Stimulated activated CD8-positive, alpha-beta memory T cell treated with anti-CD3 and anti-CD28 coated beads, Interleukin-7, amount 100 ng/mL, for 48 hours (primary cell): Measurements from ENCODE around the gene TRABD.
"Not testable (repeated sequence)": the region's sequence is repeated elsewhere in the genome, so short reads cannot be mapped to it uniquely, and the experiment has no call there.

ENCODE experiments used
- DNase-seq, 2 donors: peaks; one replicate each; pipeline ENCODE4 v3.0.0-alpha.2; 2020; ENCODE audit warnings: low read depth in 1 of 2; ENCODE audit errors: extremely low read depth in 1 of 2

The TRABD gene, protein sequence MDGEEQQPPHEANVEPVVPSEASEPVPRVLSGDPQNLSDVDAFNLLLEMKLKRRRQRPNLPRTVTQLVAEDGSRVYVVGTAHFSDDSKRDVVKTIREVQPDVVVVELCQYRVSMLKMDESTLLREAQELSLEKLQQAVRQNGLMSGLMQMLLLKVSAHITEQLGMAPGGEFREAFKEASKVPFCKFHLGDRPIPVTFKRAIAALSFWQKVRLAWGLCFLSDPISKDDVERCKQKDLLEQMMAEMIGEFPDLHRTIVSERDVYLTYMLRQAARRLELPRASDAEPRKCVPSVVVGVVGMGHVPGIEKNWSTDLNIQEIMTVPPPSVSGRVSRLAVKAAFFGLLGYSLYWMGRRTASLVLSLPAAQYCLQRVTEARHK

DNA sequence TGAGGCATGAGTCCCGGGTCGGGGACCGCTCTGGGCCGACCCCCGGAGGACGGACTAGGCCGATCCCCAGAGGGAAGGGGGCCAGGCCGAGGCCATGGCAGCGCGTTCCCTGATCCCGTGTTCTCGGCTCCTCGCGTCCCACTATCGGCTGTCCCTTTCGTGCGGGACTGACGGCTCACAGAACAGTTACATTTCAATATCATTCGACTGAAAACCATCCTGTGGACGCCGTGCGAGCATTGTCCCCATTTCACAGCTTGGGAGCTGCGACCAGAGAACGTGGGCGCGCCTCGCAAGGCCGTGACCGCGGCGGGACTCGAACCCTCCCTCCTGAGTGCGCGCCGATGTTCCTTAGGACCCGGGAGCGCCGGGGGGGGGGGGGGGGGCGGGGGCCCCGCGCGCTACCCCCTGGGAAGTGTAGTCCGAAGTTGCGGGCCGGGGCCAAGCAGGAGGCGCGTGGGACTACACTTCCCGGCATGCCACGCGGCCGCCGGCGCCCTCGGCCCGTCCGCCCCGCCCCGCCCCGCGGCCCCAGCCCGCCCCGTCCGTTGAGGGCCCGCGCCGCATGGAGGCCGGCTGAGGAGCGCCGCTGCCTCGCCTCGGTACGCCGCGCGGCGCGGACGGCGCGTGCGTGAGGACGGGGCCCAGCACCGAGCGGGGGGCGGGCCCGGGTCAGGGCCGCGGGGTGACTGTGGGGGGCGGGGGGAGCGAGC lies at the start of gene TRABD:
TRABD (plus strand) TSS at position 539 of the 713 bp plus-strand sequence. CDS start 7,148 bp downstream, outside the sequence.
- DNase-seq, result peak; percentile 79 to 82

DNA sequence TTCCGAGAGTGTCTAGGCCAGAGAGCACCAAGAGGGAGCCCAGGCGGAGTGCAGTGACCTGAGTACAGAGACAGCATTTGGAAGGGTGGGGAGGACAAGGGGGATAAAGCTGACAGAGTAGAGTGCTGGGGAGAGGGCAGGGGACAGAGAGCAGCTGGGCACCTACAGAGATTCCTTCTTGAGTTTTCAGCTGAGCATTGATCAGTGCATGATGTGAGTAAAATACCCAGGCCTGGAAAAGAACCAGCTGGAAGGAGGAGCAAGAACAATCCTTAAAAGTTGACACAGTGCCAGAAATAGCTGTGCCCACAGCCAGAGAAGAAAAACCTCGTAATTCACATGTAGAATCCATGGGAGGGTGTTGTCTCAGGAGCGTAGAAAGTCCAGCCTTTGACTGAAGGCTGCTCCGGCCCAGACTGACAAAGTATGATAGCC lies 49.1 kb upstream of the TRABD start:
- no peak for DNase-seq

DNA sequence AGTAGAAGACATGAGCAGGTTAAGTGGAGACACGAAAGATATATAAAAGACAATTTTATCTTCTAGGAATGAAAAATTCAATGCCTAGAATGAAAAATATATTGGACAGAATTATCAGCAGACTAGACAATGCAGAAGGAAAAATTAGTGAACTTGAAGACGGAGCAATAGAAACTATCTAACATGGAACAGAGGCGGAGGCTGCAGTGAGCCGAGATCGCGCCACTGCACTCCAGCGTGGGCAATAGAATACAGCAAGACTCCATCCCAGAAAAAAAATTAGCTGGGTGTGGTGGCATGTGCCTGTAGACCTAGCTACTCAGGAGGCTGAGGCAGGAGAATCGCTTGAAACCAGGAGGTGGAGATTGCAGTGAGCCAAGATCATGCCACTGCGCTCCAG lies 48.4 kb upstream of the TRABD start:
- not testable (repeated sequence) for DNase-seq

DNA sequence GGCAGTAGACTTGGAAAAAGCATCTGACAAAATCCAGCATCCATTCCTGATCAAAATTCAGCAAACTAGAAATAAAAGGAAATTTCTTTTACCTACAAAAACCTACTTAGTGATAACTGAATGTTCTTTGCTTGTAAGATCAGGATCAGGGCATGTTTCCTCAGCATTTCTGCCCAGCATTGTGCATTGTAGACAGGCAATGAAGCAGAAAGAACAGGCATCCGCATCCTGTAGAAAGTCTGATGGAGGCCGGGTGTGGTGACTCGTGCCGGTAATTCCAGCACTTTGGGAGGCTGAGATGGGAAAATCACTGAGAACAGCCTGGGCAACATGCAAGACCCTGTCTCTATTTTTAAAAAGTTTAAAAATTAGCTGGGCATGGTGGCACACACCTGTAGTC lies 47.7 kb upstream of the TRABD start:
- no peak for DNase-seq

DNA sequence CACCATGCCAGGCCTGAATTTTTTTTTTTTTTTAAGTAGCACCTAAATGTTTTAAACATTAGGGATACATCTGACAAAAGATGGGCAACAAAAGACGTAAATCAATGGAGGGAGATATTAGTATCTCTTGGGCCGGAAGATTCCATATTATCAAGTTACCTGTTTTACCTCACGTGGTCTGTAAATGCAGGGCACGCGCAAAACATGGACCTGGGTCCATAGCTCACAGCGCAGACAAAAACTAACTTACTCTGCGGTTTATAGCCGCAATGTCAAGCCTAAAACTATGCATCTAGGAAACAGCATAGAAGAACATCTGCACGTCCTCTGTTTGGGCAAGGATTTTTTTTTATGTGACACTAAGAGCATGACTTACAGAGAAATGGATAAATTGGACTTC lies 46.7 kb upstream of the TRABD start:
- DNase-seq, result no peak

DNA sequence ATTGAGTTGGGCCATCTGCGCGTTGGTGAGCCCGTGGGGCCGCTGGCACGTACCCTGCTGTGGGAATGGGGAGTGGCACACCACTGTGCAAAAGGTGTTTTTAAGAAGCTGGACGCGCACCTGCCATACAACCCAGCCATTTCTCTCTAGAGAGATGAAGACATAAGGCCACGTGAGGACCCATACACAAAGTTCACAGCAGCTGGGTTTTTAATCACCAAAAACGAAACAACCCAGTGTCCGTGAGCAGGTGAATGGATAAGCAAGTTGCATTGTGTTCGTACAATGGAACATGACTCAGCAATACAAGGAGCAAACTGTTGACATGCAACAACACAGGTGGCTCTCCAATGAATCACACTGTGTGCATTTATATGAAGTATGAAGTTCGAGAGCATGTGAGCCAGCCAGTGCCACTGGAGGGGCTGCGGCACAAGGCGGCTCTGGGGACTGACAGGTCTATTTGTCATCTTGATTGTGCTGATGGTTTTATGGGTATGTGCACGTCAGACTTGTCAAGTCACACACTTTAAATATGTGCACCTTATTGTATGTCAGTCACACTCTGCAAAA lies 45.8 kb upstream of the TRABD start:
- DNase-seq, result no peak

DNA sequence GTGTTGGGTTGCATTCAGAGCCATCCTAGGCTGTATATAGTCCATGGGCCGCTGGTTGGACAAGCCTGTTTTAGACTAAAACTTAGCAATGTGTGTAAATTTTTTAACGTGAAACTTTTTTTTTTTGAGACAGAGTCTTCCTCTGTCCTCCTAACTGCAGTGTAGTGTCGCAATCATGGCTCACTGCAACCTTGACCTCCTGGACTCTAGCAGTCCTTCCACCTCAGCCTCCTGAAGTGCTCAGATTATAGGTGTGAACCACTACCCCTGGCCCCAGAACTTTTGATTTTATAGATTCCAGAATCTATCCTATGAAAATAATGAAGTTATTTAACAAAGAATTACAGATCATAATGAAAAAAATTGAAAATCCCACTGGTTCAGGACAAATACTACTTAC lies 45.1 kb upstream of the TRABD start:
- no peak for DNase-seq

DNA sequence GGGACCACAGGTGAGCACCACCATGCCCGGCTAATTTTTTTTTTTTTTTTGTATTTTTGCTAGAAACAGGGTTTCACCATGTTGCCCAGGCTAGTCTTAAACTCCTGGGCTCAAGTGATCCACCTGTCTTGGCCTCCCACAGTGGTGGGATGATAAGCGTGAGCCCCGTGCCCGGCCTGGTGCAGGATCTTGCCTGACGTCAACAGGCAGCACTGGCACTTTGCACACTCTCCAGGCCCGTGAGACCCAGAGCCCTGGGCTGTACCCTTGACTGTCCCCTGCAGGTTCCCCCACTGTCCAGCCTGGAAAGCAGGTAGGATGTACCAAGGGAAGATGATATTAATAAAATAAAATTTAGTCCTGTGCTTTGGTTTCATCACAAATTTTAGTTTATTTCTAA lies 44.3 kb upstream of the TRABD start:
- no peak for DNase-seq

DNA sequence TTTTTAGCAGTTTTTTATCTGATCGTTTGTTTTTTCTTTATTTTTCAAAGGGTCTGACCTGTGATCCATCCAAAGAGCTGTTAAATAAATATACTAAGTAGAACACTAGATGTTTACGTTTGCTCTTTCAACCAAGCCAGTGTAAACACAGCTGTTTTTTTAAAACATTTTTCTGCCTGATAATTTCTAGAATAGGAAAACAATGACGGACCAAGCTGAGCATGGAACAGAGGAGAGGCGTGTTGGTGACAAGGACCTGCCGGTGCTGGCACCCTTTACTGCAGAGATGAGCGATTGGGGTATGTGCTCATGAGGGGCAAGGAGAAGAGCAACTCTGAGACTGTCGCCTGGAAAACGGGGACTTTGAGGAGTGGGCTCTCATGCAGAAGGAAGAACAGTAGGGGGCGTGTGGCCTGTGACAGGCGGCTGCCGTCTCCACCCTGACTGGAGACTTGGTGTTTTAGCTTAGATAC lies 43.8 kb upstream of the TRABD start:
- DNase-seq, result no peak

DNA sequence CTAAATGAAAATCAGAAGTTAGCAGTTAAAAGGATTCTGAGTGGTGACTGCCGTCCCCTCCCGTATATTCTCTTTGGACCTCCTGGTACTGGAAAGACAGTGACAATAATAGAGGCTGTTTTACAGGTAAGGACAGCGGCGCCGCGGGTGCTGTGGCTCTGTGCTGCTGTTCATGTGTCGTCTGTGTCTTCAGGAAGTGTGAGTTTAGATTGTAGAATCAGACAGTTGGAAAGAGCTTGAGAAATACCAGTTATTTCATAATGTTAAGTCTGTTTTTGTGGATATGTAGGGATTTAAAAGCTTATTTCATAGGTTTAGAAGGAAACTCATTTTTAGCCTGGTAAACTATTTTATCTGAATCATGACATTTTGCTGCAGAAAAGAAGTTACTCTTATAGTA lies 42.6 kb upstream of the TRABD start:
- no peak for DNase-seq

DNA sequence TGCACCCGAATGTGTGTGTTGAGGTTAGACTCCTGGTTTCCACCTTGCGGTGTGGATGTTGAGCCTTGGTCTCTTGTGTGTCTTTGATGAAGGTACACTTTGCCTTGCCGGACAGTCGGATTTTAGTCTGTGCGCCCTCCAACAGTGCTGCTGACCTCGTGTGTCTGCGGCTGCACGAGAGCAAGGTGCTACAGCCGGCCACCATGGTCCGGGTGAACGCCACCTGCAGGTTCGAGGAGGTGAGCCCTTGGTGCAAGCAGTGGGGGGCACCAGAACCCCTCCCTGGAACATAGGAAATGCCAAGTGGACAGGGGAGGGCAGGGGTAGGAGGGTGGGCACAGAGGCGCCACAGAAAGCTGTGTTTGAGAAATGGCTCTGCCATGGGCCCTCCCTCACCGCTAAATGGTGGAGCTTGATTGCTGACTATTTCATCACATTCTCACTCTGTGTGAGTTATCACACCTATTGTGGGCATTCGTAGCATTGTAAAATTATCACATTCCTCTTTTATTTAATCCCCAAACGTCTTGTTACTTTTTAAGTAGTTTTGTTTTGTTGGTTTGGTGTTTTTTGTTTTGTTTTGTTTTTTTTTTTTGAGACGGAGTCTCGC lies 41.6 kb upstream of the TRABD start:
- no peak for DNase-seq

DNA sequence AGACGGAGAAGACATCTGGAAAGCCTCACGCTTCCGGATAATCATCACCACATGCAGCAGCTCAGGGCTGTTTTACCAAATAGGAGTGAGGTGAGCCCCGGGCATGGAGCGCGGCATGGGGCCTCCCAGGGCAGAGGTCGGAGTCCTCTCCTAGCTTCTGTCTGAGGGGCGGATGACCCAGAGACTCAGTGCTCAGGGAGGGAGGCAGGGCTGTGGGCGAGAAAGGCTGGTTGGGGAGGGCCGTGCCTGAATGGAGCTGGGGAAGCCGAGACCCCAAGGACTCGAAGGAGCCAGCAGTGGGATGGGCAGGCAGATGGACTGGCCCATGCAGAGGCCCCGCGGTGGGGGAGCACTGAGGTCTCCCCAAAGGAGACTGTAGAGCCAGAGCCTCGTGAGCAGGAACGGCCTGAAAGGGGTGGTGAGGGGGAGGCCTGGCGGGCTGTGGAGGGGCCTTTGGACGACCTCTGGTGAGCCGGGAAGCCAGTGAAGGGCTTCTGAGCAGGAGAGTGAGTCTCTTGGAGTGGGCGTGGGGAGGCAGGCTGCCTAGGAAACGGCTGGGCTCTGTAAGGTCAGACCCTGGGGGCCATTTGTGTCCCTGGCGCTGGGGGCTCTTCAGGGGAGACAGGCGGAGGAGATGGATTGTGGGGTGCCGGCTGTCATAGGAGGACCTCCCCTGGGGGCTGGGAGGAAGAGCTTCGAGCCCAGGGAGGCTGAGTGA lies 39.8 kb upstream of the TRABD start:
- DNase-seq, result no peak

DNA sequence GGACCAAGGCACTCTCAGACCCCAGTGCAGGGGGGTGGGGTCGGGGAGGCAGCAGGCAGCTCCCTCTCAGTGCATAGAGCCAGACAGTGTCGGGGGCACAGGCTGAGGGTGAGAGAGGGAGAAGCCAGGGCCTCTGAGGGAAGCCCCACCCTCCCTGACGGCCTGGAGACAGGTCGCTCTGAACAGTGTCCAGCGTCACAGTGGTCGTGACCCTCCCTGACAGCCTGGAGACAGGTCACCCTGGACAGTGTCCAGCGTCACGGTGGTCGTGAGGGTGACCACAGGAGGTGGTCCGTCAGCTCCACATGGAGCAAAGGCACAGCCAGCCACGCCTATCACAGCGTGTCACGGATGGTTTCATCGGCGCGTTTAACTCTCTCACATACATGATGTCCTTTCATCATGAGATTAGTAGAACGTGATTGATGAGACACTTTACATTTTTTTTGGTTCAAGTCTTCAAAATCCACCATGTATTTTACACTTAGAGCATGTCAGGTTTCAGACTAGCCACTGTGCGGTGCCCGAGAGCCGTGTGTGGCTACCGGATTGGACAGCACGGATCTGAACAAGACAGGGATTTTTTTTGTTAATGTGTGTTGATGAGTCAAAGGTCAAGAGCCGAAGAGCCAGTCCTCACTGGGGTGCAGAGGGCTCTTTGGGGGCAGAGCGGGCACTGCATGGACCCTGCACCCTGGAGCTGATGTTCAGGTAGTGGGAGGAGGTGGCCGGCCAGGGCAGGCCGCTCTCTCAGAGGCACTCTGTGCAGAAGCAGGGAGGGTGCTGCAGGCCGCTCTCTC lies 39.1 kb upstream of the TRABD start:
- DNase-seq, result no peak

DNA sequence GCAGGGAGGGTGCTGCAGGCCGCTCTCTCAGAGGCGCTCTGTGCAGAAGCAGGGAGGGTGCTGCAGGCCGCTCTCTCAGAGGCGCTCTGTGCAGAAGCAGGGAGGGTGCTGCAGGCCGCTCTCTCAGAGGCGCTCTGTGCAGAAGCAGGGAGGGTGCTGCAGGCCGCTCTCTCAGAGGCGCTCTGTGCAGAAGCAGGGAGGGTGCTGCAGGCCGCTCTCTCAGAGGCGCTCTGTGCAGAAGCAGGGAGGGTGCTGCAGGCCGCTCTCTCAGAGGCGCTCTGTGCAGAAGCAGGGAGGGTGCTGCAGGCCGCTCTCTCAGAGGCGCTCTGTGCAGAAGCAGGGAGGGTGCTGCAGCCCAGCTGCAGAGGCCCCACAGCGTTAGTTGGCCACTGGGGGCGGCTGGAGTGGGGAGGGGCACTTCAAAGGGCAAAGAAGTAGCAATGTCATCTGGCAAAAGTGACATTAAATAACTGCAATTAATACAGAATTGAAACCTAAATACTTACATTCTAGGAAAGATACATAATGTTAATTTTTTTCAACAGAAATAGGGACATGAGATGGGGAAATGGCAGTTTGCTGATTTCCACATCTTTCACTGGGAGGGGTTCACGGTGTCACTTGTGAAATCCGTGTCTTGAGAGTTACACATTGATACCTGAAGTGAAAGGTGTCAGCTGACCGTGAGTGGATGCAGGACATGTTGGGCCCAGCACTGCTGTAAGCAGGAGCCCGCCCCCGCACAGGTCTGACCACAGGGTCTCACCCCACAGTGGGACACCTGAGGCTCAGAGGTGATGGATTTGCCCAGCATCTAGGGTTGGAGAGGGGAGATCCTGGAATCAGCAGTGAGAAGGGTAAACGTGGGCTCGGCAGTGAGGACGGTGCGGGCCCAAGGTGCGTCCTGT lies 38.2 kb upstream of the TRABD start:
- DNase-seq, result not testable (repeated sequence)

DNA sequence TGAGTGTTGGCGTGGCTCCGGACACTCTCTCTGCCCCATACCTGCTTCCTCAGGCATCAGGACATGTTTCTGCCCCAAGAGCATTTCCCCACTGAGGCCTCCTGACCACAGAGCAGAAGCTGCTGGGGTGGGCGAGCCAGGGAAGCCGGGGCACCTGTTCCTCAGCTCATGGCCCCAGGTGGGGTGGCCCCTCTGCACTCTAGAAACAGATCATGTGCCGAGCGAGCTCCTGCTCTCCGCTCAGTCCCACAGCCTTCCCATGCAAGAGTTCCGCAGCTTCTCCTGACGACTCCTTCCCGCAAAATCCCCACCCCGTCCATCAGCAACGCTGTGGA lies 37.6 kb upstream of the TRABD start:
- DNase-seq, result no peak

DNA sequence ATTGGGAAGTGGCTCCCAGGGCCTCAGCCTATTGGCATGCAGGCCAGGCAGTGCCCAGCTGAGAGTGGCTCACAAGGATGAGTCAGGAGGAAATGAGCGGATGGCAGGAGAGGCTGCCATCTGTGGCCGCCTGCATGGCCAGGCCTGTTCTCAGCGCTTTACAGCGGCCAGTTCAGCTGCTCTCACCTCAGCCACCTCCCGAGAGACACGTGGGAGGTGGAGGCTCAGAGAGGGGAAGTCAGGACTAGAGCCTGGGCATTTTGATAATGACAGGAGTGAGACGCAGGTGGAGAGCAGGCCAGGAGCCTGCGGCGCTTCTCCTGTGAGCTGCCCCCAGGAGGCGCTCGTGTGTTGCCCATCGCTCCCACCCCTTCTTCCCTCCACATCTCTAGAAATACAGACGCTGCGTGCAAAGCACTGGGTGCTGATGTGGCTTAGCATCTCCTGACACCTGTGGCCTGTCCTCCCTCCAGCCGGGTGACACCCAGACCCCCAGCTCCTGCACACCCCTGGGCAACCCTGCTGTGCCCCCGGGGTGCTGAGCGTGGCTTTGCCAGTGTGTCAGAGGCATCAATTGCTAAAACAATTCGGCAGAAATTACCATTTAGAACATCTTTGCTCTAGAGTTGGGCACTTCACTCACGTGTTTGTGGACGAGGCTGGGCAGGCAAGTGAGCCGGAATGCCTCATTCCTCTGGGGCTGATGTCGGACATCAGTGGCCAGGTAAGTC lies 36.6 kb upstream of the TRABD start:
- DNase-seq, result peak; percentile 34 to 49

DNA sequence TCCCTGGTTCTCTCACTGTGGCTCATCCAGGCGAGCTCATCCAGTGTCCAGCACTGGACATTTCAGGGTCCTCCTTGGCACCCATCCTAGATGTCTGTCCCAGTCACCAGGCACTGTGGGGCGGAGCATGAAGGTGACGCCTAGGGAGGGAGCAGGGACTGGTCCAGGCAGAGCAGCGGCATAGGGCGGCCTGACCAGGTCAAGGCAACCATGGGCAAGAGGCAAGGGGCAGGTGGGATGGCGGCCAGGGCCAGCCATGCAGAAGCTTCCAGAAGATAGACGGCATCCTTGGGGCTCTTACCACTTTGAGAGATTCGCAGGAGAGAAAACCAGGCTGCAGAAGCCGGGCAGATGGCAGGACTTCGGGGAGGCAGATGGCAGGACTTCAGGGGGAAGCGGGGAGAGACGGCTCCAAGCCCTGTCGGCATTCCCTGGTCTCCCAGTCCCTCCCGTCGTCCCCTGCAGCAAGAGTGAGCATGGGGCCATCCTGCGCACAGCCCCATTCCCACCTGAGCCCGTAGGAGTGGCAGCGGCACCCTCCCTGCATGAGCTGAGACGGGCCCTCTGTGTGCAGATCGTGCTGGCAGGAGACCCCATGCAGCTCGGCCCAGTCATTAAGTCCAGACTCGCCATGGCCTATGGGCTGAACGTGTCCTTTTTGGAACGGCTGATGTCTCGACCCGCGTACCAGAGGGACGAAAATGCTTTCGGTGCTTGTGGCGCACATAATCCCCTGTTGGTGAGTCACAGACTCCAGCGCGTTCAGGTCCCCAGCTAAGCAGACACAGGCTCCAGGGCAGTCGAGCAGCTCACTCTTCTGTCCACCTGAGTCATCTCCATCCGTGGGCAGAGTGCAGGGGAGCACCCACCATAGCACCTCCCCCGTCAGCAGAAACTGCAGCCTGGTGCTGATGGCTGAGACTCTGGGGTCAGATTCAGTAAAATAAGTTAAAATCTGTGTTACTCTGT lies 35.3 kb upstream of the TRABD start:
- DNase-seq, result no peak
